Endodermal cell (in vitro differentiated cells): Measurements from ENCODE around the gene DYNLRB1. TPM values are rescaled to one million over a fixed set of nuclear protein-coding genes. Genes with fewer than 3 reads are reported as not detected.
"Not testable (repeated sequence)": the region's sequence is repeated elsewhere in the genome, so short reads cannot be mapped to it uniquely, and the experiment has no call there.

Experiments used
- DNase-seq: peaks from one replicate; pipeline ENCODE4 v3.0.0-alpha.2; 2017
- H3K27ac ChIP-seq: 2 replicates; pipeline ENCODE4 v1.5.1; 2013; ENCODE audit warnings: mild to moderate bottlenecking, low read depth, low read length, moderate library complexity
- H3K27me3 ChIP-seq: 2 replicates; pipeline ENCODE4 v1.6.1; 2013; ENCODE audit warnings: mild to moderate bottlenecking, low read length, moderate library complexity; ENCODE audit not compliant: insufficient read depth, control insufficient read depth, poor library complexity, severe bottlenecking
- H3K36me3 ChIP-seq: 2 replicates; pipeline ENCODE4 v1.7.0; 2013; ENCODE audit warnings: mild to moderate bottlenecking, low read length, moderate library complexity; ENCODE audit not compliant: control insufficient read depth, insufficient read depth
- H3K4me1 ChIP-seq: one replicate; pipeline ENCODE4 v1.7.0; 2013; ENCODE audit warnings: low read length; ENCODE audit not compliant: control insufficient read depth, insufficient read depth
- H3K4me3 ChIP-seq: 2 replicates; pipeline ENCODE4 v1.5.1; 2013; ENCODE audit warnings: mild to moderate bottlenecking, low read length, moderate library complexity
- H3K9ac ChIP-seq: 2 replicates; pipeline ENCODE4 v1.6.1; 2013; ENCODE audit warnings: mild to moderate bottlenecking, low read length, moderate library complexity; ENCODE audit not compliant: poor library complexity, severe bottlenecking; ENCODE audit errors: extremely low read depth
- H3K9me3 ChIP-seq: 2 replicates; pipeline ENCODE4 v1.6.1; 2013; ENCODE audit warnings: mild to moderate bottlenecking, low read length, moderate library complexity; ENCODE audit not compliant: control insufficient read depth
- H3K27ac Mint-ChIP-seq: 2 replicates; pipeline ENCODE4 v1.8.0; 2020; ENCODE audit warnings: mixed read lengths
- H3K27me3 Mint-ChIP-seq: 2 replicates; pipeline ENCODE4 v1.8.0; 2021; ENCODE audit warnings: mild to moderate bottlenecking, mixed read lengths; ENCODE audit not compliant: insufficient read depth
- H3K36me3 Mint-ChIP-seq: 2 replicates; pipeline ENCODE4 v1.8.0; 2020; ENCODE audit warnings: low read depth, mixed read lengths
- H3K4me1 Mint-ChIP-seq: 2 replicates; pipeline ENCODE4 v1.8.0; 2020; ENCODE audit warnings: mixed read lengths
- H3K4me3 Mint-ChIP-seq: 2 replicates; pipeline ENCODE4 v1.8.0; 2020; ENCODE audit warnings: mild to moderate bottlenecking, moderate library complexity, mixed read lengths
- H3K9me3 Mint-ChIP-seq: 2 replicates; pipeline ENCODE4 v1.8.0; 2020; ENCODE audit warnings: mild to moderate bottlenecking, mixed read lengths
- WGBS, 2 experiments: methylation state at CpG; one replicate each; pipeline versions ENCODE4 v1.1.5 to v1.1.7; 2013; ENCODE audit warnings: missing lambda C conversion rate in 2 of 2, mixed read lengths in 1 of 2; ENCODE audit not compliant: insufficient coverage in 1 of 2, insufficient read length in 1 of 2; 5-methylcytosine and 5-hydroxymethylcytosine counted together
- total RNA-seq, 2 donors: library from RNA; stranded (reverse); fragmentation: NEBNext Ultra II Directional in 1 of 2; extraction: Animal tissue kit (Norgen Biotek cat#: 25700) in 1 of 2; gene quantifications; 2 replicates in 1 of 2; 3 replicates in 1 of 2; pipeline ENCODE4 v1.2.1, GENCODE V29; 2021
- TF ChIP-seq, protein P1 (sequence below): fragments of 200-600 bp; sonication (generic); conservative IDR thresholded peaks from 2 replicates; pipeline ENCODE4 v1.5.0; 2021; ENCODE audit warnings: antibody characterized with exemption, mild to moderate bottlenecking

Gene DYNLRB1
- total RNA-seq, 2 donors from 2014 or later: 194 to 213 TPM

DNA sequence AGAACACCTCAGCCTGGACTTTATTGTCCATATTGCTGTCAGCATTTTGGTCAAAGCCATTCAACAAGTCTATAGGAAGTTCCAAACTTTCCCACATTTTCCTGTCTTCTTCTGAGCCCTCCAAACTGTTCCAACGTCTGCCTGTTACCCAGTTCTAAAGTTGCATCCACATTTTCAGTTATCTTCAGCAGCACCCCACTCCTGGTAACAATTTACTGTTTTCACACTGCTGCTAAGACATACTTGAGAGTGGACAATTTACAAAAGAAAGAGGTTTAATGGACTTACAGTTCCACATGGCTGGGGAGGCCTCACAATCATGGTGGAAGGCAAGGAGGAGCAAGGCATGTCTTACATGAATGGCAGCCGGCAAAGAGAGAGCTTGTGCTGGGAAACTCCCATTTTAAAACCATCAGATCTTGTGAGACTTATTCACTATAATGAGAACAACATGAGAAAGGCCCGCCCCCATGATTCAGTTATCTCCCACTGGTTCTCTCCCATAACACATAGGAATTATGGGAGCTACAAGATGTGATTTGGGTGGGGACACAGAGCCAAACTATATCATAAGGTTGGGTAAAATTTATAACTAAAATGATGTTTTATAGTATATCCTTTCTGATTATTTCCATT is 32.5 kb upstream of the DYNLRB1 start:
- not testable (repeated sequence) for H3K4me1 Mint-ChIP-seq, H3K27me3 ChIP-seq, H3K27ac ChIP-seq, H3K4me3 ChIP-seq, H3K27me3 Mint-ChIP-seq, H3K4me1 ChIP-seq, H3K27ac Mint-ChIP-seq, DNase-seq, H3K9ac ChIP-seq, H3K4me3 Mint-ChIP-seq
- Histone ChIP-seq H3K9me3 (peaks cover 47% of the 10 kb centered on the region), H3K36me3 (peaks cover 92% of the 10 kb centered on the region)
- Mint-ChIP-seq H3K9me3 (peaks cover 26% of the 10 kb centered on the region), H3K36me3 (peaks cover 87% of the 10 kb centered on the region)
- WGBS, 2 experiments: 89 to 100% methylated on average over 1 to 3 of the region's 3 CpGs

DNA sequence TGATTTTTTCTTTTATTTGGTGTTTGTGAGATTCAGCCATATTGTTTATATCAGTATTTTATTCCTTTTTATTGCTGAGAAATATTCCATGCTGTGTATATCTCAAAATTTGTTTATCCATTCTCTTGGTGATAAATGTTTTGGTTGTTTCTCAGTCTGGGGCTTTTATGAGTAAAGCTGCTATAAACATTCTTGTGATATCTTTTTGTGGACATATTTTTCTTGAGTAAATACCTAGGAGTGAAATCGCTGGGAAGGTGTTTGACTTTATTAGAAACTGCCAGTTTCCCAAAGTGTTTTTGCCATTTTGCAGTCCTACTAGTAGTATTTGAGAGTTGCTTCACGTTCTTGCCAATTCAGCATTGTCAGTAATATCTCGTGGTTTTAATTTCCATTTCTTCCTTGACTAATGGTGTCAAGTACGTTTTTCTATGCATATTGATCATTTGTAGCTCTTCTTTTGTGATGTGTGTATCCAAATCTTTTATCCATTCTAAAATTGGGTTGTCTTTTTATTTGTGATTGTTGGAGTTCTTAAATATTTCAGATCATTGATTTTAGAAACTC is 31.1 kb upstream of the DYNLRB1 start:
- Histone ChIP-seq H3K27me3 (no peaks in the 10 kb centered on the region), H3K9me3 (peaks cover 35% of the 10 kb centered on the region), H3K9ac (no peak overlapping the region), H3K4me3 (no peak overlapping the region), H3K27ac (no peak overlapping the region), H3K4me1 (no peaks in the 10 kb centered on the region), H3K36me3 (peaks cover 91% of the 10 kb centered on the region)
- Mint-ChIP-seq H3K27me3 (no peaks in the 10 kb centered on the region), H3K4me1 (no peaks in the 10 kb centered on the region), H3K4me3 (no peak overlapping the region), H3K27ac (no peak overlapping the region), H3K36me3 (peaks cover 85% of the 10 kb centered on the region), H3K9me3 (peaks cover 26% of the 10 kb centered on the region)
- TF ChIP-seq, protein P1, sequence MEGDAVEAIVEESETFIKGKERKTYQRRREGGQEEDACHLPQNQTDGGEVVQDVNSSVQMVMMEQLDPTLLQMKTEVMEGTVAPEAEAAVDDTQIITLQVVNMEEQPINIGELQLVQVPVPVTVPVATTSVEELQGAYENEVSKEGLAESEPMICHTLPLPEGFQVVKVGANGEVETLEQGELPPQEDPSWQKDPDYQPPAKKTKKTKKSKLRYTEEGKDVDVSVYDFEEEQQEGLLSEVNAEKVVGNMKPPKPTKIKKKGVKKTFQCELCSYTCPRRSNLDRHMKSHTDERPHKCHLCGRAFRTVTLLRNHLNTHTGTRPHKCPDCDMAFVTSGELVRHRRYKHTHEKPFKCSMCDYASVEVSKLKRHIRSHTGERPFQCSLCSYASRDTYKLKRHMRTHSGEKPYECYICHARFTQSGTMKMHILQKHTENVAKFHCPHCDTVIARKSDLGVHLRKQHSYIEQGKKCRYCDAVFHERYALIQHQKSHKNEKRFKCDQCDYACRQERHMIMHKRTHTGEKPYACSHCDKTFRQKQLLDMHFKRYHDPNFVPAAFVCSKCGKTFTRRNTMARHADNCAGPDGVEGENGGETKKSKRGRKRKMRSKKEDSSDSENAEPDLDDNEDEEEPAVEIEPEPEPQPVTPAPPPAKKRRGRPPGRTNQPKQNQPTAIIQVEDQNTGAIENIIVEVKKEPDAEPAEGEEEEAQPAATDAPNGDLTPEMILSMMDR: no peak
- 91% methylated on average over 3 to 4 of the region's 4 CpGs for WGBS, 2 experiments
- no peak for DNase-seq

DNA sequence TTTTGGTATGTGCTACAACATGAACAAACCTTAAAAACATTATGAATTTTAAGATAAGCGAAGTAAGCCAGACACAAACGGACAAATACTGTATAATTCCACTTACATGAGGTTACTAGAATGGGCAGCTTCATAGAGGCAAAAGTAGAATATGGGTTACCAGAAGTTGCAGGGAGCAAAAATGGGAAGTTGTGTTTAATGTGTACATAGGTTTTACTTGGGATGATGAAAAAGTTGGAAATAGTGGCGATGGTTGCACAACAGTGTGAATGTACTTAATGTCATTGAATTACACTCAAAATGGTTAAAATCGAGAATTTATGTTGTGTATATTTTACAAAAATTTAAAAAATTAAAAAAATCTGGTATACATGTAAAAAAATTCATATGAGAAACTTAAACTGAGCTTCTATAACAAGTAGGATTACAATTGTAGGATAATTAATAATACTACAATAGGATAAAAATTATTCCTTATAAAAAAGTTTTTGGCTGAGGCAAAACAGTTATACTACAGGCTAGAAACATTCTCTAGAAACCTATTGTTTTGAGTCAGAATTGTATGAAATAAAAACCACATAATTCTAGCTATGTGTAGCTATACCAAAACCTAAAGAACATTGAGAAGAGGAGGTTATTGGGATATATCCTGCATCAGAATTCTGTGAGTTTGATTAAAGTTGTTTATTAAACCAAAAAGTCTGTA is 24.8 kb upstream of the DYNLRB1 start:
- no peak overlapping the region for H3K4me3 Mint-ChIP-seq
- H3K27ac Mint-ChIP-seq: no peak overlapping the region

More for the DNA sequence above, 24.8 kb upstream of the DYNLRB1 start:
- no peak for DNase-seq
- peaks cover 5% of the 10 kb centered on the region for H3K9me3 Mint-ChIP-seq
- no peak overlapping the region for H3K27ac ChIP-seq
- H3K4me3 ChIP-seq: no peak overlapping the region
- H3K27me3 ChIP-seq: no peaks in the 10 kb centered on the region
- 100% methylated on average over 2 to 3 of the region's 4 CpGs for WGBS, 2 experiments
- H3K4me1 ChIP-seq: no peaks in the 10 kb centered on the region
- TF ChIP-seq, protein P1: no peak
- no peaks in the 10 kb centered on the region for H3K4me1 Mint-ChIP-seq
- peaks cover 80% of the 10 kb centered on the region for H3K36me3 Mint-ChIP-seq
- no peak overlapping the region for H3K9ac ChIP-seq
- H3K9me3 ChIP-seq: peaks cover 4% of the 10 kb centered on the region
- peaks cover 91% of the 10 kb centered on the region for H3K36me3 ChIP-seq
- no peaks in the 10 kb centered on the region for H3K27me3 Mint-ChIP-seq
